HepG2 (cell line): ENCODE results near the gene DHRS4L2. TPM values are rescaled to one million over a fixed set of nuclear protein-coding genes. Genes with fewer than 3 reads are reported as not detected.
A peak's percentile ranks its signal among the peaks of the same experiment; 100 is the strongest.

Source experiments
- ATF7-NPFF ChIP-seq: sonication (generic); formaldehyde crosslinking; IDR thresholded peaks from 2 replicates; pipeline ENCODE4 v1.8.1; 2023; ENCODE audit warnings: mild to moderate bottlenecking, low read depth, missing genetic modification reagents, moderate library complexity
- CBX5 ChIP-seq: sonication (generic); formaldehyde crosslinking; IDR thresholded peaks from 2 replicates; pipeline ENCODE4 v1.4.0; 2020; ENCODE audit warnings: missing genetic modification reagents, borderline replicate concordance
- HDAC2 ChIP-seq: sonication (generic); formaldehyde crosslinking; IDR thresholded peaks from 2 replicates; pipeline ENCODE4 v1.4.0; 2020; ENCODE audit warnings: missing genetic modification reagents
- MAFG ChIP-seq: sonication (generic); formaldehyde crosslinking; IDR thresholded peaks from 2 replicates; pipeline ENCODE4 v1.5.1; 2020; ENCODE audit warnings: mild to moderate bottlenecking, missing genetic modification reagents
- NCOA1 ChIP-seq: sonication (generic); formaldehyde crosslinking; IDR thresholded peaks from 2 replicates; pipeline ENCODE4 v1.9.0; 2021; ENCODE audit warnings: missing genetic modification reagents
- NFAT5 ChIP-seq: sonication (generic); formaldehyde crosslinking; IDR thresholded peaks from 2 replicates; pipeline ENCODE4 v1.4.0; 2020; ENCODE audit warnings: missing genetic modification reagents
- NFE2 ChIP-seq: sonication (generic); formaldehyde crosslinking; IDR thresholded peaks from 2 replicates; pipeline ENCODE4 v1.4.0; 2020; ENCODE audit warnings: missing genetic modification reagents
- SMC3 ChIP-seq: IDR thresholded peaks from 2 replicates; pipeline ENCODE4 v1.6.1; 2011; ENCODE audit warnings: low read length, improper control_type of control experiment
- SNAI1 ChIP-seq: sonication (generic); formaldehyde crosslinking; IDR thresholded peaks from 2 replicates; pipeline ENCODE4 v1.5.0; 2020; ENCODE audit warnings: mild to moderate bottlenecking, missing genetic modification reagents, borderline replicate concordance
- SRSF4 ChIP-seq: fragments of 200-400 bp; formaldehyde crosslinking; IDR thresholded peaks from one replicate; pipeline ENCODE4 v1.6.1; 2018; ENCODE audit warnings: mild to moderate bottlenecking, low read depth, low read length, moderate library complexity; ENCODE audit not compliant: poor library complexity, severe bottlenecking
- SSRP1 ChIP-seq: IDR thresholded peaks from 2 replicates; pipeline ENCODE4 v1.6.1; 2016; ENCODE audit warnings: control low read depth
- TRIM24 ChIP-seq: sonication (generic); formaldehyde crosslinking; IDR thresholded peaks from 2 replicates; pipeline ENCODE4 v1.8.0; 2022; ENCODE audit warnings: mild to moderate bottlenecking, missing genetic modification reagents
- ZNF10 ChIP-seq: sonication (generic); formaldehyde crosslinking; IDR thresholded peaks from 2 replicates; pipeline ENCODE4 v1.4.0; 2020; ENCODE audit warnings: mild to moderate bottlenecking, low read depth, missing genetic modification reagents, borderline replicate concordance
- ZNF17 ChIP-seq: sonication (generic); formaldehyde crosslinking; IDR thresholded peaks from 2 replicates; pipeline ENCODE4 v1.5.0; 2020; ENCODE audit warnings: mild to moderate bottlenecking, missing genetic modification reagents
- ZNF431 ChIP-seq: sonication (generic); formaldehyde crosslinking; IDR thresholded peaks from 2 replicates; pipeline ENCODE4 v1.9.0; 2022; ENCODE audit warnings: missing genetic modification reagents, low read depth, mild to moderate bottlenecking, borderline replicate concordance
- ZNF720 ChIP-seq: sonication (generic); formaldehyde crosslinking; IDR thresholded peaks from 2 replicates; pipeline ENCODE4 v1.4.0; 2020; ENCODE audit warnings: missing genetic modification reagents
- polyA plus RNA-seq, 8 experiments: library from polyadenylated mRNA; depleted of rRNA in 3 of 8; stranded (reverse) in 7 of 8; unstranded in 1 of 8; fragments of >200 nt; fragmentation: Illumina TruSeq in 4 of 8; extraction: Trizol in 4 of 8; gene quantifications; 2 replicates each; pipeline versions ENCODE4 v1.2.1 to v1.2.3, GENCODE V29; 2011 to 2016; ENCODE audit warnings: low read depth in 4 of 8, missing spikeins in 1 of 8, mixed read lengths in 1 of 8; ENCODE audit not compliant: insufficient read depth in 1 of 8
- total RNA-seq, 5 experiments: library from RNA; depleted of rRNA; stranded (reverse); fragments of >200 nt; fragmentation: Illumina TruSeq; extraction: Trizol; gene quantifications; 2 replicates each; pipeline ENCODE4 v1.2.3, GENCODE V29; 2016; ENCODE audit warnings: low read depth in 1 of 5
- TF ChIP-seq, protein P1 (sequence below): sonication (generic); formaldehyde crosslinking; IDR thresholded peaks from 2 replicates; pipeline ENCODE4 v1.5.0; 2020; ENCODE audit warnings: mild to moderate bottlenecking, missing genetic modification reagents
- TF ChIP-seq, protein P2 (sequence below): IDR thresholded peaks from 2 replicates; pipeline ENCODE4 v1.6.1; 2016; ENCODE audit warnings: mild to moderate bottlenecking, missing biosample characterization, missing genetic modification reagents
- TF ChIP-seq, protein P3 (sequence below): IDR thresholded peaks from 2 replicates; pipeline ENCODE4 v1.6.1; 2016

Gene DHRS4L2
- total and polyA plus RNA-seq, 2 of the 13 experiments (the other 11 are each of a cell fraction or from before 2014, with no cell fraction given): 24.7 to 38.2 TPM

DNA sequence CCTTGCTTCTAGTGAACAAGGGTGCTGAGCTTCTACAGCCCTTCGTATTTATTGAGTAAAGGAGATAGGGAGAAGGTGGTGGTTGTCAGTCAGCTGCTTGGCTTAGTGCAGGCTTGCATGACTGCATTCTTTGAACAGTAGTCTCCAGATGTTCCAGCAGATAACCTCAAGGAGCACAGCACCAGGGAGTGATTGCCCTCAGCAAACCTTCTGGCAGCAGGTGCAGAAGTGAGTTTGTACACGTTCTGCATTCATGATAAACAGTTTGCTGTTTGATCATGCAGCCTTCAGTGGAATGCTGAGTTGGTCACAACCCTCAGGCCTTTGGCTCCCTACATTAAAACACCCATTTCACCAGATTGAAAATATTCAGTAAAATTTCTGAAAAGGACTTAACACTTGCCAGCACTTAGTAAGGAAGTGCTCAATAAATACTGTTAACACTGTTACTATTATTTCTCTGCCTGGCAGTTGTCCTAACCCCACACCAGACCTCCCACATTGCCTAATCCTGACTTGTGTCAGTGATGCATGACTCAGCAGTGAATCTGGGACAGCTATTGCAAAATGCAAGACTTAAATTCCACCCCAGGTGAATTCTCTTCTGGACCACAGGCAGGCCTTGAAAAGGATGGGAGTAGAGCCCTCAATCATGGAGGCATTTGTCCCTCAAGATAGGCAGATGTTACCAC lies 44.1 kb downstream of the DHRS4L2 start (continued):
- no peak for TF ChIP-seq NFAT5
- no peak for TF ChIP-seq ZNF17
- no peak for TF ChIP-seq ATF7-NPFF (CRISPR knock-in tag)
- peak; percentile 97 for TF ChIP-seq NFE2 (CRISPR knock-in tag)
- TF ChIP-seq SSRP1 (CRISPR knock-in tag): no peak
- peak; percentile 97 for TF ChIP-seq TRIM24 (CRISPR knock-in tag)
- TF ChIP-seq ZNF720: no peak
- peak; percentile 97 for TF ChIP-seq MAFG (CRISPR knock-in tag)
- no peak for TF ChIP-seq SNAI1 (CRISPR knock-in tag)
- TF ChIP-seq CBX5 (CRISPR knock-in tag): peak; percentile 92
- no peak for TF ChIP-seq ZNF10 (CRISPR knock-in tag)
- TF ChIP-seq HDAC2 (CRISPR knock-in tag): peak; percentile 59; the same call in 1 of the 2 replicates
- peak; percentile 60; the same call in 1 of the 2 replicates for TF ChIP-seq NCOA1 (CRISPR knock-in tag)
- TF ChIP-seq ZNF431: no peak
- no peak for TF ChIP-seq SRSF4
- TF ChIP-seq, protein P1, sequence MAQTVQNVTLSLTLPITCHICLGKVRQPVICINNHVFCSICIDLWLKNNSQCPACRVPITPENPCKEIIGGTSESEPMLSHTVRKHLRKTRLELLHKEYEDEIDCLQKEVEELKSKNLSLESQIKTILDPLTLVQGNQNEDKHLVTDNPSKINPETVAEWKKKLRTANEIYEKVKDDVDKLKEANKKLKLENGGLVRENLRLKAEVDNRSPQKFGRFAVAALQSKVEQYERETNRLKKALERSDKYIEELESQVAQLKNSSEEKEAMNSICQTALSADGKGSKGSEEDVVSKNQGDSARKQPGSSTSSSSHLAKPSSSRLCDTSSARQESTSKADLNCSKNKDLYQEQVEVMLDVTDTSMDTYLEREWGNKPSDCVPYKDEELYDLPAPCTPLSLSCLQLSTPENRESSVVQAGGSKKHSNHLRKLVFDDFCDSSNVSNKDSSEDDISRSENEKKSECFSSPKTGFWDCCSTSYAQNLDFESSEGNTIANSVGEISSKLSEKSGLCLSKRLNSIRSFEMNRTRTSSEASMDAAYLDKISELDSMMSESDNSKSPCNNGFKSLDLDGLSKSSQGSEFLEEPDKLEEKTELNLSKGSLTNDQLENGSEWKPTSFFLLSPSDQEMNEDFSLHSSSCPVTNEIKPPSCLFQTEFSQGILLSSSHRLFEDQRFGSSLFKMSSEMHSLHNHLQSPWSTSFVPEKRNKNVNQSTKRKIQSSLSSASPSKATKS (CRISPR knock-in tag): no peak
- TF ChIP-seq, protein P2, sequence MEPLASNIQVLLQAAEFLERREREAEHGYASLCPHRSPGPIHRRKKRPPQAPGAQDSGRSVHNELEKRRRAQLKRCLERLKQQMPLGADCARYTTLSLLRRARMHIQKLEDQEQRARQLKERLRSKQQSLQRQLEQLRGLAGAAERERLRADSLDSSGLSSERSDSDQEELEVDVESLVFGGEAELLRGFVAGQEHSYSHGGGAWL (CRISPR knock-in tag): no peak
- peak; percentile 8; the same call in 1 of the 2 replicates for TF ChIP-seq SMC3
- TF ChIP-seq, protein P3, sequence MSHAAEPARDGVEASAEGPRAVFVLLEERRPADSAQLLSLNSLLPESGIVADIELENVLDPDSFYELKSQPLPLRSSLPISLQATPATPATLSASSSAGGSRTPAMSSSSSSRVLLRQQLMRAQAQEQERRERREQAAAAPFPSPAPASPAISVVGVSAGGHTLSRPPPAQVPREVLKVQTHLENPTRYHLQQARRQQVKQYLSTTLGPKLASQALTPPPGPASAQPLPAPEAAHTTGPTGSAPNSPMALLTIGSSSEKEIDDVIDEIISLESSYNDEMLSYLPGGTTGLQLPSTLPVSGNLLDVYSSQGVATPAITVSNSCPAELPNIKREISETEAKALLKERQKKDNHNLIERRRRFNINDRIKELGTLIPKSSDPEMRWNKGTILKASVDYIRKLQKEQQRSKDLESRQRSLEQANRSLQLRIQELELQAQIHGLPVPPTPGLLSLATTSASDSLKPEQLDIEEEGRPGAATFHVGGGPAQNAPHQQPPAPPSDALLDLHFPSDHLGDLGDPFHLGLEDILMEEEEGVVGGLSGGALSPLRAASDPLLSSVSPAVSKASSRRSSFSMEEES (CRISPR knock-in tag): 0 out of 2 replicates have a peak, but pooled peaks have one; percentile 36
